ENCODE data around the gene SUV39H1.
"Not testable (repeated sequence)": the region's sequence is repeated elsewhere in the genome, so short reads cannot be mapped to it uniquely, and the experiment has no call there.

SUV39H1 gene

DNA sequence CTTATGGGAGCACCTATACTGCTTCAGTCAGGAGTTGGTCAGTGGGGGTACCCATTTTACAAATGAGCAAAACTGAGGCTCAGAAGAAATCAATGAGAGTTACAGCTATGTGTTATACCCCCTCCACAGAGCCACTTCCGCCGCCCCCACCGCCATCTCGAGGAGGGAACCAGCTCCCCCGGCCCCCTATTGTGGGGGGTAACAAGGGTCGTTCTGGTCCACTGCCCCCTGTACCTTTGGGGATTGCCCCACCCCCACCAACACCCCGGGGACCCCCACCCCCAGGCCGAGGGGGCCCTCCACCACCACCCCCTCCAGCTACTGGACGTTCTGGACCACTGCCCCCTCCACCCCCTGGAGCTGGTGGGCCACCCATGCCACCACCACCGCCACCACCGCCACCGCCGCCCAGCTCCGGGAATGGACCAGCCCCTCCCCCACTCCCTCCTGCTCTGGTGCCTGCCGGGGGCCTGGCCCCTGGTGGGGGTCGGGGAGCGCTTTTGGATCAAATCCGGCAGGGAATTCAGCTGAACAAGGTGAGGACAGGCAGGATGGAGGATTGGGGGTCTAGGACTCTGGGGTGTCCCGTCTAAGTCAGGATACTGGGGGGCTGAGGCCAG, 7.9 kb upstream of the SUV39H1 start:
- no peak for DNase-seq

DNA sequence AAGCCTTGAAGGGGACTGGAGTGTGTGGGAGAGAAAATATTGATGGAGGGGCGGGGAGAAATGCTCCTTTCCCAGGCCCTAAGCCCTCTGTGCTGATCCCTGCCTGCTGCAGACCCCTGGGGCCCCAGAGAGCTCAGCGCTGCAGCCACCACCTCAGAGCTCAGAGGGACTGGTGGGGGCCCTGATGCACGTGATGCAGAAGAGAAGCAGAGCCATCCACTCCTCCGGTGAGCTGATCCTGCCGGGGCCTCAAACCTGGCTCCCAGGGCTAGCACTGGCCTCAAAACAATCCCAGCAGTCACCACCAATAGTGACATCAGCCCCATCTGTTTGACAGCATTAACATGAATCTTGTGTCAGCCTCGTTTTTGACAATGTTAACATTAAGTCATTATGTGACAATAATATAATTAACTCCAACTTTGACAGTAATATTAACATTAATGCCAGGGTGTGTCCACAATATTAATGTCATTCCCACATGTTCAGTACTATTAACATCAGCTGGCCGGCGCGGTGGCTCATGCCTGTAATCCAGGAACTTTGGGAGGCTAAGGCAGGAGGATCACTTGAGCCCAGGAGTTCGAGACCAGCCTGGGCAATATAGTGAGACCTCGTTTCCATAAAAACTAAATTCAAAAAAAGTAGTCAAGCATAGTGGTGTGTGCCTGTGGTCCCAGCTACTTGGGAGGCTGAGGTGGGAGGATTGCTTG, 7.2 kb upstream of the SUV39H1 start:
- no peak for DNase-seq

DNA sequence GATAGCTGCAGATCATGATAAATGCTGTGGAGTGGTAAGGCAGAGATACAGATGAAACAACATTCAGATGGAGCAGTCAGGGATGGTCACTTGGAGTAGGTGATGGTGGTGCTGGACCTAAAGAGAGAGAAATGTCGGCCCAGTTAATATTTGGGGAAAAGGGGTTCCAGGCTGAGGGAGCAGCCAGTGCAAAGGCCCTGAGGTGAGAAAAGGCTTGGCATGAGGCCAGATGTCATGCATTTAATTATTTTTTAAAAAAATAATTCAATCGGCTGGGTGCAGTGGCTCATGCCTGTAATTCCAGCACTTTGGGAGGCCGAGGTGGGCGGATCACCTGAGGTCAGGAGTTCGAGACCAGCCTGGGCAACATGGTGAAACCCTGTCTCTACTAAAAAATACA, 4.8 kb upstream of the SUV39H1 start:
- not testable (repeated sequence) for DNase-seq

DNA sequence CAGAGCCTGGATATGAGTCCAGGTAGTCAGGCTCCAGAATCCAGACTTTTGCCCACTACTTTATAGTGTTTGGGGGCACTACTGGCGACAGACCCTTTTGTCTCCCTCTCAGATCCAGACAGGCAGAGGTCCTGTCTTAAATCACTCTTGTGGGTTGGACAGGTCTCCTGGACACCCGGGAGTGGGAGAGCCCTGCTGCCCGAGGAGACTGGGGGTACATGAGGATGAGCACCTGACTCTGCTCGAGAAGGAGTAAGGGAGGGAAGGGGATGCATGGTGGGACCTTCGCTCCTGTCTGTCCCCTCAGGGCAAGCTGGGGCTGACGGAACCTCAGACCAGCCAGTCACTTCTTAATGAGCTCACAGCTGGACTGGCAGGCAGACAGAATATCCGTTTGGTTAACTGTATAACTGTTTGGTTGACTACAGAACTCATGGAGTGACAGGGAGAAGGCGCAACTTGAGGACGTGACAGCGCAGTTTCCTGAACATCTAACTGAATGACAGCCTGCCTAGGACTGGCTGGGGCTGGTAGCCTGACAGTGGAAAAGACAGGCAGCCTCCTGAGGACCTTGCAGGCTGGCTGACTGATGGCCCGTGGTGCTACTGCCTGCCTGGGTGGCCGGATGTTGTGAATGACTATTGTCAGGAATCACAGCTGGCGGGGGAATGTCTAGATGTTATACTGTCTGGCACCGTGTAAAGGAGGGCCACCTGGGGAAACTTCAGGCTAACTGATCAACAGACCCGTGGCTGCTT, 1.6 kb upstream of the SUV39H1 start:
- no peak for DNase-seq

DNA sequence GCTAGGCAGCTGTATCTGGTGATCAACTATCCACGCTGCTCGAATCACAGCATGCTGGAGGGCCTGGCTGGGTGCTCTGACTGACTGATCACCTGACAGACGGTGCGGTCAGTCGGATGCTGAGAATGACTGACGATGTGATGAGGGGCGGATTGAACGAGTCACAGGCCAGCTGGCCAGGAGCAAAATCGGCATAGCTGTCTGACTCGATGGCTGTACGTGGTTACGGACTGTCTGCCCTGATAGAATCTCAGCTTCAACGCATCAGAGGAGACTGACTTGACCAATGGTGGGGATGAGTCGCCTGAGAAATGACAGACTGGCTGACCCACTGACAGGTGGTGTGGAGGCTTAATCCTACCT, 1.0 kb upstream of the SUV39H1 start:
- no peak for DNase-seq

DNA sequence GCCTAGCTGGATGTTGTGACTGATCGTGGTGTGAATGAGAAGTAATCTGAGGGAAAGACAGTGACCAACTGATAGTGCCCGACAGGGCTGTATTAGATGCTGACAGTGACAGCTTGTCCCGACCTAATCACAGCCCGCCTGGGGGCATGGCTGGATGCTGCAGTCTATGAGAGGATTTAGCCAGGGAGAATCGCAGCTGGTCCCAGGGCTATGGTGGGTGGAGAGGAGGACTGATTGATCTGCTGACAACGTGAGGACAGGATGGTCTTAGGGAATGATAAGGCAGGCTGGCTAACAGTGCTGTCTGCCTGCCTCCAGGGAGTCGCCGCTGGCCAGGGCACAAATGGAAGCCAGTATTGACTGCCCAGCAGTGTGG, 621 bp upstream of the SUV39H1 start:
- no peak for DNase-seq

DNA sequence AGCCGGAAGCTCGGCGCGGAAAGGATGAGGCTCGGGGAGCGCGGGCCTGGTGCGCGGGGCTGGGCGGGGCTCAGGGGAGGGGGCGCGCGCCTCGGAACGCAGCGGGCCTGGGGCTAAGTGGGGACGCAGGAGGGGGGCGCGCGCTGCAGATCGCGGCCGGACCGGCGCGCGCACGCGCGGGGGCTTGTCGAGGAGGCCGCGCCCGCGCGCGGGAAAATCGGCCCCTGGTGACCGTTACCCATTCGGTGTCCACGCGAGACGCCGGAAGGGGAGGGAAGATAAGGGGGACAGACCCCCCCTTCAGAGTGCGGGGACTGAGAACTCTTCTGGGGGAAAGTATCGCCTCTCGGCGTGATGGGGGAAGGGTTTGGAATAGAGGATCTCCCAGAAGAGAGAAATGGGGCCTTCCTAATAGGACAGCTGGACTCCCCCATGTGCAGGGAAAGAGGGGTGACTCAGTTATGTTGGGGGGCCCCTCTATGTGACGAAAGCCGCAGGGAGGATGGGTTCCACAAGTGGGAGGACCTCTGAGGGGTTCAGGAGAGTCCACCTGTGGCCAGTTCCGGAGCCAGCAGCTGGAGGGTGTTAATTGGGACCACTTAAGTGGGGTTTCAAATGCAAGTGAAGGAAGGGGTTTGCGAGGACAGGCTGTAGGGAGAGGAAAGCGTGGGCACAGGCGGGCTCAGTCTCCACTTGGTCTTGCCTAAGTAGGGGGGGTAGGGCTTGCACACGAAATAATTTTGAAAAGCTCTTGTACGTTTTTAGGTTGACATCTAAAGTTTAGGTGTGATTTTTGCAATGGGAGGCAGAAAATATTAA, 584 bp downstream of the SUV39H1 start:
- DNase-seq: peak; percentile 3

DNA sequence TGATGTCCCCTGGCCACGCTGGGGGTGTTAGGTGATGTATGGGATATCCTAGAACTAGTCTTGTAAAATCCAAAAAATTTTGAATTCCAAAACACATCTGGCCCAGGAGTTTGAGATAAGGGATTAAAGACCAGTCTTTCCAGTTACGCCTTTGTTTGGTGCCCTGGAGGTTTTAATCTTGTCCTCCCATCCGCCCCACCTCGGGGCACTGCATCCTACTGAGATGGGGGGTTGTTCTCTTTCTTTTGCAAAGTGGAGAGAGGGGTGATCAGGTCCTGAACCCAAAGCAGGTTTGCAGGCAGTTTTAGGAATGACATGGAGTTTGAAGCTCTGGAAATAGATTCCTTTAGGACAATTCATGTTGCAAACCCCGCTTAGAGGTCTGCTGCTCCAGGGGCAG, 1.8 kb downstream of the SUV39H1 start:
- no peak for DNase-seq

DNA sequence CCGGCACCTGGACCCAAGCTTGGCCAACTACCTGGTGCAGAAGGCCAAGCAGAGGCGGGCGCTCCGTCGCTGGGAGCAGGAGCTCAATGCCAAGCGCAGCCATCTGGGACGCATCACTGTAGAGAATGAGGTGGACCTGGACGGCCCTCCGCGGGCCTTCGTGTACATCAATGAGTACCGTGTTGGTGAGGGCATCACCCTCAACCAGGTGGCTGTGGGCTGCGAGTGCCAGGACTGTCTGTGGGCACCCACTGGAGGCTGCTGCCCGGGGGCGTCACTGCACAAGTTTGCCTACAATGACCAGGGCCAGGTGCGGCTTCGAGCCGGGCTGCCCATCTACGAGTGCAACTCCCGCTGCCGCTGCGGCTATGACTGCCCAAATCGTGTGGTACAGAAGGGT, 3.7 kb downstream of the SUV39H1 start:
- DNase-seq: no peak

DNA sequence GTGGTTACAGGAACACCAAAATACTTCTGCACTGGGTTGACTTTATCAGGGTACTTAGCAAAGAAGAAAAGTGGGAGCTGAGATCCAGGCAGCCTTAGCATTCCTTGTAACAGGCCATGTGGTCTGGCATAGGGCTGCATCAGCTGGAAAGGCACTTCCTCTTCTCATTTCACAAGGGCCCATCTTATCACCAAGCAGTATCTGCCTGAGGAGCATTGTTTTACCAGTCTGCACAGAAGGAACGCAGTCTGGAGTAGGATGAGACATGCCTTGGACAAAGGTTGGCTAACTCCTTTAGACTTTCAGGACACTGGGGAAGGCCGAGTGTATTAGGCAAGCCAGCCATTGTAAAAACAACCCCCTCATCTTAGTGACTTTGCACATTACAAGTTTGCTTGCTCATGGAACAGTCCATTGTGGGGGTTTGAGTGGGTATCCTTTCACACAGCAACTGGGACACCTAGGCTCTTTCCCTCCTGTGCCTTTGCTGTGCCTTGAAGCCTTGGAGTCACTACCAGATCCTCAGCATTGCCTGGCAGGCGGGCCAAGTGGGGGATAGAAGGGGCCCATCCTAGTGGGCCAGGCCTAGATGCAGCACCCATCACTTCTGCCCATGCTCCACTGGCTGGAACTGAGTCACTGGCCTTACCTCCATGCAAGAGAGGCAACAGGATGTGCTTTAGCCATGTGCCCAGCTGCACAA, 4.6 kb downstream of the SUV39H1 start:
- DNase-seq: peak; percentile 3

DNA sequence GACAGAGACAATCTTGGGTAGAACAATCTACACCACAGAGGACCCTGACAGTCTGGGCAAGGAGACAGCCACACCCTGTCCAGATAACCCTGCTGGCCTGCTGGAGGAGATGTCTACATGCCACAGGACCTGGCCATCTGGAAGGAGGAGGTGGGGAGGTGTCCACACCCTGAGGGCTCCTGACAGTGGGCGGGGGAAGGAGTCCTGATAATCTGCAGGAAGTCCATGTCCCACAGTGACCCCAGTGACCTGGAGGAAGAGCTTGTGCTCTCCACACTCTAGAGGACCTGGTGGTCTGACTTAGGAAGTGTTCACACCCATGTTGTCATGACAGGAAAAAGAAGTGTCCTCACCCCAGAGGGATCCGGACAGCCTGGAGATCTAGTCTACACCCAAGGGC, 5.5 kb downstream of the SUV39H1 start:
- no peak for DNase-seq

DNA sequence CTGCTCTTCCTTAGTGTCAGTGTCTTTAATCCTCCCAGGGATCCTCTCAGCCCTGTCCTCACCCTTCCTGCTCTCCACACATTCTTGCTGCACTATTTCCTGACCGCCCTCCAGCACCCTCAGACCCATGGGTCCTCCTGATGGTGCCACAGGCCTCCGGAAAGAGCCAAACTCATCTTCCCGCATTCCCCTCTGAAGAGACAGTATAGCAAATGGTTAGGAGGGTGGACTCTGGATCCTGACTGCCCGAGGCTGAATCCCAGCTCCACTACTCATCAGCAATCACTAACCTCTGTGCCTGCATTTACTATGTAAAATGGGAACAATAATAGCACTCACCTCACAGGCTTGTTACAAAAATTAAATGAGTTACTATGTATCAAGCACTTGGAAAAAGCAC, 6.2 kb downstream of the SUV39H1 start:
- DNase-seq: no peak

DNA sequence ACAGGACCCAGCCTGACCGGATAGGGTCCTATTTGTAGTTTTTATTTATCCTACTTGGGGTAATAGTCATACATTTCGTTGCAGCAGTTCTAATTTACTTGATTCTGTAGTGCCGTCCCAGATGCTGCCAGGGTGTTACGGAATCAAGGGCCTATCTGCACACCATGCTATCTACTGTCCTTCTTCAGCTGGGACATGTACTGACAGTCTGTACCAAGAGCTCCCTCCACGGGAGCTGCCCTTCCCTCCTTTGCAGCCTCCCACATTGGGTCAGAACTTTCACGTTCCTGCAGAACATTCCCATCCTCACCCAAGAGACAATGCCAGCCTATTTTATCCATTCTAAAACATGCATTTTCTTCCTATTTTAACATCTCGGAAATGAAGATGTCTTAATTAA, 6.7 kb downstream of the SUV39H1 start:
- DNase-seq: no peak

DNA sequence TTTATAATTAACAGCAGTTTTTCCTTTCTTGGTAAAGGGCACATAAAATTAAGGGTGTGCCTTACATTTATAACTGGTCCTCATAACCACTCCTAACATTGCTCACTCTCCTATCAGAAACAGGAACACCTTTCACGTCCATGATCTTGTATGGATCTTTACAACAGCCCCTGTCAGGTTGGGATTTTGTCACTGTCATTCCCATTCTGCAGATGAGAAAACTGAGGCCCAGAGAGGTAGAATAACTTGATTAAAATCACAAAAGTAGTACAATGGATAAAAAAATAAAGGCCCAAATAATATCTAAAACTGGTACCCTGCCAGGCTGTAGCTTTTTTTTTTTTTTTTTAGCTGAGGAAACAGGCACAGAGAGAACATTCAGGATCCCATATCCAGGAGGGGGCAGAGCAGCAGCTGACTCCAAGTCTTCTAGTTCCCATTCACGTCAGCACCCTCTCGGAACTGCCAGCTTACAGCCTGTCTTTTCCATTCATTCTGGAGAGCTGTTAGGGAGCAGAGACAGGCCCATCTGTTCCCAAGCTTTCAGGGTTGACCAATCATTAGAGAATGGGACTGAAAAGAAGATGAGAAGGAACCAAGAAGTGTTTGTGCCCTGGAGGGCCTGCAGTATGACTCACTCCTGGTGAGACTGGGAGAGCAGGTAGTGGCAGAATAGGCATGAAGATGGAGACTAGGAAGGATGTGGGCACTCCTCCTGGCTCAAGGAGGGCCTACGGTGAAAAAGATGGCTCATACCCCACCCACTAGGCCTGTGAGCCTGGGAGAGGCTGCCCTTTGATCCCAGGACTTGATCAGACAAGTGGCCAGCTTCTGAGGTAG, 7.3 kb downstream of the SUV39H1 start:
- no peak for DNase-seq

DNA sequence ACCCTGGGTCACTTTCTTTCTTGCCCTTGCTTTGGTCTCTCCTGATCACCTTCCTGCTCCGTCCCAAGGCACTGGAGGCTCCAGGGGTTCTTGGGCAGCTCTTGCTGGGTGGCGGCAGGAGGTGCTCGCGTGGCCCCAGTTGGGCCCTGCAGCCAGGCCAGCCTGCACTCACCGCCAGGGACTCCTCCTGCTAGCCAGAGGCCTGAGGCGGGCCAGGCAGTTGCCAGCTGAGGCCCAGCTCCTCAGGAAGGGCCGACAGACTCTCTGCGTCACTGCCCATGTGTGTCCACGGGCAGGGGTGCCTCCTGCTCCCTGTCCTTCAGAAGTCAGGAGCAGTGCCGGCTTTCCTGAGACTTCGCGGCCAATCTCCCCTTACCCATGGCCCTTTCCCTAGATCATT, 9.3 kb downstream of the SUV39H1 start:
- DNase-seq: no peak

DNA sequence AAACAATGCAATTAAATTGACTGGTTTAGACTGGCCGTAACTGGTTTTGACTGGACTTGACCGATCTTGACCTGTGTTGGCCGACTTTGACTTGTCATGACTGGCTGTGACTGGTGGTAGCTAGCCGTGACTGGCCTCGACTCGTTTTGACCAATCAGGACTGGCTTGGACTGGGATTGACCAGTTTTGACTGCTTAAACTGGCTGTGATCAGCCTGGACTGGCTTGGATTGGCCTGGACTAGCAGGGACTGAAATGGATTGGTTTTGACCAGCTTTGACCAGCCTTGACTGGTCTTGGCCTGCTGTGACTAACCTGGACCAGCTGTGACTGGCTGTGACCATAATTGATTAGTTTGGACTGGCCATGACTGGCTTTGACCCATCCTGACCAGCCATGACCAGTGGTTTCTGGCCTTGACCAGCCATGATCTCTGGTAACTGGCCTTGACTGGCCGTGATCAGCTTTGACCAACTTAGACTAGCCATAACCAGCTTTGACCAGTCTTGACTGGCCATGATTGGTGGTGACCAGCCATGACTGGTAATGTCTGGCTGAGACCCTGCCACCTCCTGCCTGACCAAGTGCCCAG, 13.1 kb downstream of the SUV39H1 start:
- DNase-seq: no peak

DNA sequence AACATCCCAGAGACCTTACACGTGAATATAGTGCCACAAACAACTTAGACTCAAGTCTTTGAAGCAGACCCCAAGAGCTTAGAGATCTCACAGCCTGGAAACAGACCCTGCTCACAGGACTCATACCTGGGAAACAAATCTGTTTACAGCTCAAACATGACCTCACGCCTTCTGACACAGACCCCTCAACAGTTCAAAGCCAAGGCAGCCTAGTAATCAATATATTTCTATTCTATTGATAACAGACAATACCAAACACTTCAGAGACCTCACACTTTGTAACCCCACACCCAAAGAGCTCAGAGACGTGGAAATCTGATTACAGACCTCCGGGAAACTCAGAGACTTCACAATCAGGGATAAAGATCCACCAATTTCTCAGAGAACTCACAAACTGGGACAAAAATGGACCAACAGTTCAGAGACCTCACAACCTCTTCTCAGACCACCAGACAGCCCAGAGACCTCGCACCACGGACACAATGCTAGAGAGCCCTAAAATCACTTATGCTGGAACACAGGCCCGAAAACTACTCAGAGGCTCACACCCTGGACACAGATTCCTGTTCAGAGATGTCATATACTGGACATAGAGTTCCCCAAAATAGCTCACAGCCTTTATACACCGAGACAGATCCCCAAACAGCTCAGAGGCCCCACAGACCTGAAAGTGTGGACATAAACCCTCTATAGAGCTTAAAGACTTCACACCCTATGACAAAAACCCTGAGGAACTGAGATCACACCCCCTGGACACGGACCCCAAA, 14.8 kb downstream of the SUV39H1 start:
- DNase-seq: no peak

DNA sequence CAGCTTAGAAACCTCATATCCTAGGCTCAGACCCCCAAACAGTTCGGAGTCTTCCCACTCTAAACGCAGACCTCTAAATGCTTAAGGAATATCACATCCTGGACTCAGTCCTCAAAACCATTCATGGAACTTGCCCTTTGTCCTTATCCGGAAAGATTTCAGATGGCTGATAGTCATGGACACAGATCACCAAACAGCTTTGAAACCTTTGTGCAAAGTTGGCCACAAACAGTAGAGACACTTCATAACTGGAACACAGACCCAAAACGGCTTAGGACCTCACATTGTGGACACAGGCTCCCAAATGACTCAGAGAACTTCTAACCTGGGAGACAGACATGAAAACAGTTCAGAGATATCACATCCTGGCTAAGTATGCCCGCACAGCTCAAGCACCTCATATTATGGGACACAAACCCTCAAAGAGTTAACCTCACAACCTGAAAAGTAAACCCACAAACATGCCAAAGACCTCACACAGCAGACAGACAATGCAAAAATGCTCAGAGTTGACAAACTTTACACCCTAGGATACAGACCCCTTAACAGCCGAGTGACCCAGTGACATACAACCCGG, 15.5 kb downstream of the SUV39H1 start:
- no peak for DNase-seq

DNA sequence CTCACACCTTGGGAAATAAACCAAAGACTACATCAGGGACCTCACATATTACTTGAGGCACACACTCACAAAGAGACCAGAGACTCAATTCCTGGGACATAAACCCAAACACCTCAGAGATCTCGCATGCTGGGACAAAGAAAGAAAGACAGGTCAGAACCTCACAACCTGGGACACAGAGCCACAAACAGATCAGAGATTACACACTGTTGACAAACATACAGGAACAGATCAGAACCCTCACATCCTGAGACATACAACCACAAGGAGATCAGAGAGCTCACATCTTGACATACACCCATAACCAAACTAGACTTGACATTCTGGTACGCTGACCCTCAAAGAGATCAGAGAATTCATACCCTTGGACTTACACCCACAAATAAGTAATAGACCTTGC, 17.3 kb downstream of the SUV39H1 start:
- no peak for DNase-seq

DNA sequence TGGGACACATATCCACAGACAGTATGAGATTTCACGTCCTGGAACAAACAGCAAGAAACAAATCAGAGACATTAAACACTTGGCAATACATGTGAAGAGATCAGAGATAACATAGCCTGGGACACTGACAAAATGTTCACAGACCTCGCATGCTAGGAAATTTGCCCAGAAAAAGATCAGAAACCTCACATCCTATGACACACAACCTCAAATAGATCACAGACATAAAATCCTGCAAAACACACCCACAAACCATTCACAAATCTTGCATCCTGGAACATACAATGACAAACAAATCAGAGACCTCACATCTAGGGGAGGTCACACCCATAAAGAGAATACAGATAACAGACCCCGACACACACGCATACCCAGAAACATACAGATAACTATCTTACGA, 18.0 kb downstream of the SUV39H1 start:
- no peak for DNase-seq

Data from GF-D8 (cell line).